ENCODE results near the gene PHPT1.

The PHPT1 gene

GRCh38 chr9:136821826-136822544, 27.2 kb upstream of the PHPT1 start:
- H3K4me3 ChIP-seq (ENCODE audit: low read depth, low read length) = no peak overlapping the region
- H3K36me3 ChIP-seq = peaks cover 62% of the 10 kb centered on the region
- no peaks in the 10 kb centered on the region for H3K9me3 ChIP-seq
- no peaks in the 10 kb centered on the region for H3K27me3 ChIP-seq
- no peak for DNase-seq
- TF ChIP-seq CTCF (IDR thresholded peaks at IDR 0.05; ENCODE audit: low read depth, low read length) = no peak
- H3K4me1 ChIP-seq = no peaks in the 10 kb centered on the region

- H3K27me3 ChIP-seq = no peaks in the 10 kb centered on the region
- H3K4me1 ChIP-seq = no peaks in the 10 kb centered on the region
- peaks cover 66% of the 10 kb centered on the region for H3K36me3 ChIP-seq
- no peaks in the 10 kb centered on the region for H3K9me3 ChIP-seq
- no peak for DNase-seq
- no peak for TF ChIP-seq CTCF (IDR thresholded peaks at IDR 0.05; ENCODE audit: low read depth, low read length)
- no peak overlapping the region for H3K4me3 ChIP-seq (ENCODE audit: low read depth, low read length)
Measured at GRCh38 chr9:136823136-136824046, 25.8 kb upstream of the PHPT1 start.

- TF ChIP-seq CTCF (IDR thresholded peaks at IDR 0.05; ENCODE audit: low read depth, low read length) = no peak
- peaks cover 69% of the 10 kb centered on the region for H3K36me3 ChIP-seq
- no peaks in the 10 kb centered on the region for H3K4me1 ChIP-seq
- no peak for DNase-seq
- no peaks in the 10 kb centered on the region for H3K9me3 ChIP-seq
- H3K27me3 ChIP-seq = no peaks in the 10 kb centered on the region
- no peak overlapping the region for H3K4me3 ChIP-seq (ENCODE audit: low read depth, low read length)
Measured at GRCh38 chr9:136824496-136825225, 24.5 kb upstream of the PHPT1 start.

GRCh38 chr9:136825295-136826187, 23.7 kb upstream of the PHPT1 start:
- no peak overlapping the region for H3K4me3 ChIP-seq (ENCODE audit: low read depth, low read length)
- no peak for TF ChIP-seq CTCF (IDR thresholded peaks at IDR 0.05; ENCODE audit: low read depth, low read length)
- DNase-seq = no peak
- H3K27me3 ChIP-seq = no peaks in the 10 kb centered on the region
- peaks cover 74% of the 10 kb centered on the region for H3K36me3 ChIP-seq
- no peaks in the 10 kb centered on the region for H3K4me1 ChIP-seq
- H3K9me3 ChIP-seq = no peaks in the 10 kb centered on the region

- H3K36me3 ChIP-seq = peaks cover 77% of the 10 kb centered on the region
Measured at GRCh38 chr9:136826188-136826541, 23.0 kb upstream of the PHPT1 start.

More at GRCh38 chr9:136826188-136826541, 23.0 kb upstream of the PHPT1 start:
- no peaks in the 10 kb centered on the region for H3K4me1 ChIP-seq
- no peaks in the 10 kb centered on the region for H3K9me3 ChIP-seq
- no peak overlapping the region for H3K4me3 ChIP-seq (ENCODE audit: low read depth, low read length)
- TF ChIP-seq CTCF (IDR thresholded peaks at IDR 0.05; ENCODE audit: low read depth, low read length) = no peak
- no peaks in the 10 kb centered on the region for H3K27me3 ChIP-seq
- no peak for DNase-seq
